ENCODE measurements around the gene PDCD2L.

The PDCD2L gene

GRCh38 chr19:34471906-34472700 lies 67.9 kb downstream of the PDCD2L start:
- DNase-seq (ENCODE audit: low read depth): no peak

GRCh38 chr19:34474233-34474989 lies 70.2 kb downstream of the PDCD2L start:
- DNase-seq (ENCODE audit: low read depth): no peak

GRCh38 chr19:34475026-34475974 lies 71.1 kb downstream of the PDCD2L start:
- DNase-seq (ENCODE audit: low read depth): no peak
